Gastroesophageal sphincter (tissue), 4 donors: ENCODE results near the gene MIF4GD. TPM values are rescaled to one million over a fixed set of nuclear protein-coding genes. Genes with fewer than 3 reads are reported as not detected.
"Not testable (repeated sequence)": the region's sequence is repeated elsewhere in the genome, so short reads cannot be mapped to it uniquely, and the experiment has no call there.

ENCODE experiments used
- ATAC-seq: fragments of 150-250 bp; one replicate; pipeline ENCODE4 v1.9.1; 2016; ENCODE audit warnings: mild to moderate bottlenecking, moderate library complexity
- H3K27ac ChIP-seq, 4 donors: fragments of 200-600 bp; sonication (generic) in 3 of 4; 1 replicate in 3 of 4; 2 replicates in 1 of 4; pipeline ENCODE4 v1.5.1; 2016 to 2019
- H3K27me3 ChIP-seq: fragments of 200-600 bp; sonication (generic); one replicate; pipeline ENCODE4 v1.5.1; 2019
- H3K36me3 ChIP-seq, 2 donors: fragments of 200-600 bp; sonication (generic); one replicate each; pipeline ENCODE4 v1.5.1; 2019; ENCODE audit warnings: control low read depth in 1 of 2
- H3K4me1 ChIP-seq, 3 donors: fragments of 200-600 bp; sonication (generic); 1 replicate in 2 of 3; 2 replicates in 1 of 3; pipeline ENCODE4 v1.5.1; 2016 to 2019; ENCODE audit warnings: control low read depth in 2 of 3
- H3K4me3 ChIP-seq, 2 donors: fragments of 200-600 bp; sonication (generic); one replicate each; pipeline ENCODE4 v1.5.1; 2019; ENCODE audit warnings: mild to moderate bottlenecking in 1 of 2, moderate library complexity in 1 of 2
- H3K9me3 ChIP-seq, 3 donors: fragments of 200-600 bp; sonication (generic); one replicate each; pipeline ENCODE4 v1.5.1; 2017 to 2019; ENCODE audit warnings: control low read depth in 2 of 3
- CTCF ChIP-seq, 4 experiments: fragments of 200-600 bp in 2 of 4; fragments of 450-650 bp in 2 of 4; sonication (generic) in 1 of 4; IDR thresholded peaks; one replicate each; pipeline ENCODE4 v1.5.1; 2017 to 2019; ENCODE audit warnings: antibody characterized with exemption in 4 of 4, mild to moderate bottlenecking in 2 of 4, moderate library complexity in 2 of 4
- EP300 ChIP-seq: sonication (generic); formaldehyde crosslinking; IDR thresholded peaks from one replicate; pipeline ENCODE4 v1.6.1; 2017; ENCODE audit warnings: antibody characterized with exemption, mild to moderate bottlenecking
- POLR2A ChIP-seq, 2 donors: fragments of 450-650 bp; IDR thresholded peaks; one replicate each; pipeline ENCODE4 v1.6.1; 2017; ENCODE audit warnings: antibody characterized with exemption in 2 of 2, mild to moderate bottlenecking in 2 of 2, moderate library complexity in 1 of 2
- POLR2AphosphoS5 ChIP-seq: sonication (generic); formaldehyde crosslinking; IDR thresholded peaks from one replicate; pipeline ENCODE4 v1.6.1; 2017; ENCODE audit warnings: antibody characterized with exemption
- whole genome bisulfite sequencing, 2 donors: methylation state at CpG; one replicate each; pipeline ENCODE4 v1.1.5; 2018; ENCODE audit warnings: low coverage in 1 of 2; 5-methylcytosine and 5-hydroxymethylcytosine counted together
- total RNA-seq, 4 donors: library from RNA; depleted of rRNA; stranded (reverse); fragments of >200 nt; gene quantifications; one replicate each; pipeline ENCODE4 v1.1.0, GENCODE V29; 2016

Gene MIF4GD
- total RNA-seq, 4 donors from 2014 or later, result 28.5 to 50.7 (median 44.4) TPM

- no peak for TF ChIP-seq EP300
- no peak for TF ChIP-seq POLR2A (IDR thresholded peaks at IDR 0.05)
- TF ChIP-seq POLR2AphosphoS5, result no peak
- TF ChIP-seq CTCF (IDR thresholded peaks at IDR 0.05), result no peak
- no peak overlapping the region for H3K4me3 ChIP-seq
- WGBS, 2 donors, result 78 to 87% methylated on average over 7 of the region's 8 CpGs
- peaks cover 0 to 2% (median 0%) of the 10 kb centered on the region in 3 donors for H3K4me1 ChIP-seq
- no peaks in the 10 kb centered on the region for H3K27me3 ChIP-seq
- ATAC-seq, result no peak
- no peaks in the 10 kb centered on the region for H3K9me3 ChIP-seq
- peak overlapping the region in 3 of 4 donors; percentile 29 to 40 (median 34) for H3K27ac ChIP-seq
- no peaks in the 10 kb centered on the region for H3K36me3 ChIP-seq
Observed at GRCh38 chr17:75295201-75296158, 24.4 kb upstream of the MIF4GD start.

GRCh38 chr17:75292810-75293448 is 21.9 kb upstream of the MIF4GD start:
- not testable (repeated sequence) for ATAC-seq, H3K9me3 ChIP-seq, H3K36me3 ChIP-seq, H3K4me3 ChIP-seq, H3K27me3 ChIP-seq
- Histone ChIP-seq H3K27ac (peak overlapping the region in 1 of 4 donors; percentile 6), H3K4me1 (peaks cover 0 to 18% (median 4%) of the 10 kb centered on the region in 3 donors)
- WGBS, 2 donors, result 71 to 72% methylated on average over 12 to 14 of the region's 16 CpGs

GRCh38 chr17:75289832-75290337 is 18.9 kb upstream of the MIF4GD start:
- Histone ChIP-seq H3K4me3 (peak overlapping the region; percentile 59 to 82), H3K27me3 (no peaks in the 10 kb centered on the region), H3K36me3 (peaks cover 0 to 22% of the 10 kb centered on the region in 2 donors), H3K4me1 (peaks cover 0 to 18% (median 4%) of the 10 kb centered on the region in 3 donors), H3K9me3 (no peaks in the 10 kb centered on the region), H3K27ac (peak overlapping the region; percentile 81 to 97 (median 91))
- 0% methylated on average over 13 to 26 of the region's 26 CpGs for WGBS, 2 donors
- ATAC-seq, result peak; percentile 5
- peak in 1 of 4 experiments; percentile 28 for TF ChIP-seq CTCF (IDR thresholded peaks at IDR 0.05)
- no peak for TF ChIP-seq POLR2A (IDR thresholded peaks at IDR 0.05)

GRCh38 chr17:75289115-75289831 is 18.2 kb upstream of the MIF4GD start, which contains the start of gene SLC25A19:
Gene SLC25A19 (minus strand): TSS chr17:75289433. CDS start chr17:75286764, 2,669 bp downstream.
- H3K36me3 ChIP-seq, result peaks cover 0 to 24% of the 10 kb centered on the region in 2 donors
- H3K27me3 ChIP-seq, result no peaks in the 10 kb centered on the region
- ATAC-seq, result peak; percentile 99
- H3K4me1 ChIP-seq, result peaks cover 0 to 18% (median 4%) of the 10 kb centered on the region in 3 donors
- no peaks in the 10 kb centered on the region for H3K9me3 ChIP-seq
- H3K27ac ChIP-seq, result peak within 1 kb of the TSS; percentile 81 to 97 (median 91)
- WGBS, 2 donors, result 0% methylated on average over 5 of the region's 65 CpGs; no CpG with 5 or more reads in 1 of the 2 donors
- peak within 1 kb of the TSS; percentile 59 to 82 for H3K4me3 ChIP-seq
- TF ChIP-seq POLR2AphosphoS5 (peak; percentile 77), EP300 (no peak), POLR2A (IDR thresholded peaks at IDR 0.05) (peak; percentile 62 to 85), CTCF (IDR thresholded peaks at IDR 0.05) (peak in 2 of 4 experiments; percentile 13 to 37)

GRCh38 chr17:75288770-75289114 is 17.7 kb upstream of the MIF4GD start:
- Histone ChIP-seq H3K27me3 (no peaks in the 10 kb centered on the region), H3K4me1 (peaks cover 0 to 18% (median 4%) of the 10 kb centered on the region in 3 donors), H3K9me3 (no peaks in the 10 kb centered on the region), H3K36me3 (peaks cover 0 to 28% of the 10 kb centered on the region in 2 donors), H3K4me3 (peak overlapping the region; percentile 59 to 82), H3K27ac (peak overlapping the region; percentile 15 to 97 (median 91))
- ATAC-seq, result peak; percentile 7
- WGBS, 2 donors, result 7% methylated on average over 2 of the region's 14 CpGs; no CpG with 5 or more reads in 1 of the 2 donors
- TF ChIP-seq POLR2AphosphoS5 (no peak), EP300 (no peak), POLR2A (IDR thresholded peaks at IDR 0.05) (no peak), CTCF (IDR thresholded peaks at IDR 0.05) (no peak)
